ENCODE measurements around the gene CAMK1D. TPM values are rescaled to one million over a fixed set of nuclear protein-coding genes. Genes with fewer than 3 reads are reported as not detected.

CAMK1D gene
- total RNA-seq, 1 donor from 2014 or later, result 6.5 TPM

DNA sequence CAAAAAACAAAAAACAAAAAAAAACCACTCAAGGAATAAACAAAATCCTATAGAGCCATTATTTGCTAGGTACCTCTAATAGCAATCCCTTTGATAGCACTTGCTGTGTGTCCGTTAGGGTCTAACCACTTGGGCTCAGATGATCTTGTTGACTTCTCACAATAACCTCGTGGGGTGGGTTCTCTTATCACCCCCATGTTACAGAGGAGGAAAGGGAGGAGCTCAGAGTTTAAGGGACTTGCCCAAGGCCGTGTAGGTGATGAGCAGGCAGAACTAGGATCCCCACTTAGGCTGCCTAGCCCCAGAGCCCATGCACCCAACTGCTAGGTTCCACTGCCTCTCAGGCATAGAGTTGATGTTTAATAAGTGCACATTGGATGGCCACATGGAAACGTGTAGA, 131.1 kb downstream of the CAMK1D start:
- no peak for DNase-seq (ENCODE audit: low read depth, low spot score)
- Mint-ChIP-seq H3K27me3 (ENCODE audit: low read depth) (no peaks in the 10 kb centered on the region), H3K9me3 (peaks cover 3% of the 10 kb centered on the region), H3K4me3 (no peak overlapping the region), H3K4me1 (peaks cover 5% of the 10 kb centered on the region), H3K36me3 (ENCODE audit: low read depth) (peaks cover 2% of the 10 kb centered on the region), H3K27ac (ENCODE audit: unreplicated experiment) (no peak overlapping the region)
- TF ChIP-seq, protein P1, sequence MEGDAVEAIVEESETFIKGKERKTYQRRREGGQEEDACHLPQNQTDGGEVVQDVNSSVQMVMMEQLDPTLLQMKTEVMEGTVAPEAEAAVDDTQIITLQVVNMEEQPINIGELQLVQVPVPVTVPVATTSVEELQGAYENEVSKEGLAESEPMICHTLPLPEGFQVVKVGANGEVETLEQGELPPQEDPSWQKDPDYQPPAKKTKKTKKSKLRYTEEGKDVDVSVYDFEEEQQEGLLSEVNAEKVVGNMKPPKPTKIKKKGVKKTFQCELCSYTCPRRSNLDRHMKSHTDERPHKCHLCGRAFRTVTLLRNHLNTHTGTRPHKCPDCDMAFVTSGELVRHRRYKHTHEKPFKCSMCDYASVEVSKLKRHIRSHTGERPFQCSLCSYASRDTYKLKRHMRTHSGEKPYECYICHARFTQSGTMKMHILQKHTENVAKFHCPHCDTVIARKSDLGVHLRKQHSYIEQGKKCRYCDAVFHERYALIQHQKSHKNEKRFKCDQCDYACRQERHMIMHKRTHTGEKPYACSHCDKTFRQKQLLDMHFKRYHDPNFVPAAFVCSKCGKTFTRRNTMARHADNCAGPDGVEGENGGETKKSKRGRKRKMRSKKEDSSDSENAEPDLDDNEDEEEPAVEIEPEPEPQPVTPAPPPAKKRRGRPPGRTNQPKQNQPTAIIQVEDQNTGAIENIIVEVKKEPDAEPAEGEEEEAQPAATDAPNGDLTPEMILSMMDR (conservative IDR thresholded peaks at IDR 0.05), result no peak

DNA sequence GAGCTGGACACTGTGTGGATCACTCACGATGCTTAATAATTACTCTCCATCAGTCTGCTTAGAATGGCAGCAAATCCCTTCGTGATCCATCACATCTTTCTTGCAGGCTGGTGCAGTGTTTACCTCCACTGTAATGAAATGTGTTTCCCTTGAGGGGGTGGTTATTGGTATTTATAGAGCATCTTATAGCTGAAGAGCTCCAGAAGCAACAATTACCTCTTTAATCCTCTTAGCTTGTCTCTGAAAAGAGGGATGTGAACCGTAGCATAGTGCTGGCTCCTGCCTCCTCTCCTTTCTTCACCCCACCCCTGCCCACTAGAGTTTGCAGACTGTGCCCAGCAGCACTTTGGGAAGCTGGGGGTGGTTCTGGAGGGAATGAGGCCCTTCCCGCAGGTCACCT, 132.6 kb downstream of the CAMK1D start:
- Mint-ChIP-seq H3K36me3 (ENCODE audit: low read depth) (peaks cover 2% of the 10 kb centered on the region), H3K27me3 (ENCODE audit: low read depth) (no peaks in the 10 kb centered on the region), H3K27ac (ENCODE audit: unreplicated experiment) (no peak overlapping the region), H3K4me3 (no peak overlapping the region), H3K4me1 (peaks cover 5% of the 10 kb centered on the region), H3K9me3 (no peaks in the 10 kb centered on the region)
- TF ChIP-seq, protein P1 (conservative IDR thresholded peaks at IDR 0.05), result no peak
- no peak for DNase-seq (ENCODE audit: low read depth, low spot score)

DNA sequence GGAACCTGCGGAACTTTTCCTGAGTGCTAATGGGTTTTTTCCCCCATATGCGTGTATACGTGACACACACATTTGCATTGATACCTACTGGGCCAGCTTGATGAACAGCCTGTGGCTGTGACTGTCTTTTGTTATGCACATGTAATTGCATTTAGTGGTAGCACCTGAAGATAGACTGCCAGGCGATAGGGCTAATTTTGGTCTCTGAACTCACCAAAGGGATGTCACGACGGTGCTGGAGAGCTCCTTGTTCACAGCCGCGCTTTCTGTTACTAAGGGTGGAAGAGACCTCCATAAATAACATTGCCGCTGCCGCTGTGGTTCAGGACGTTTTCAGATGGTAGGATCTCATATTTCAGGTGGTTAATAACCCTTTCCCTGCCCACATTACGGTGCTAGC, 133.2 kb downstream of the CAMK1D start:
- Mint-ChIP-seq H3K4me1 (peaks cover 5% of the 10 kb centered on the region), H3K27ac (ENCODE audit: unreplicated experiment) (no peak overlapping the region), H3K9me3 (no peaks in the 10 kb centered on the region), H3K4me3 (no peak overlapping the region), H3K36me3 (ENCODE audit: low read depth) (peaks cover 2% of the 10 kb centered on the region), H3K27me3 (ENCODE audit: low read depth) (no peaks in the 10 kb centered on the region)
- TF ChIP-seq, protein P1 (conservative IDR thresholded peaks at IDR 0.05), result no peak
- no peak for DNase-seq (ENCODE audit: low read depth, low spot score)

DNA sequence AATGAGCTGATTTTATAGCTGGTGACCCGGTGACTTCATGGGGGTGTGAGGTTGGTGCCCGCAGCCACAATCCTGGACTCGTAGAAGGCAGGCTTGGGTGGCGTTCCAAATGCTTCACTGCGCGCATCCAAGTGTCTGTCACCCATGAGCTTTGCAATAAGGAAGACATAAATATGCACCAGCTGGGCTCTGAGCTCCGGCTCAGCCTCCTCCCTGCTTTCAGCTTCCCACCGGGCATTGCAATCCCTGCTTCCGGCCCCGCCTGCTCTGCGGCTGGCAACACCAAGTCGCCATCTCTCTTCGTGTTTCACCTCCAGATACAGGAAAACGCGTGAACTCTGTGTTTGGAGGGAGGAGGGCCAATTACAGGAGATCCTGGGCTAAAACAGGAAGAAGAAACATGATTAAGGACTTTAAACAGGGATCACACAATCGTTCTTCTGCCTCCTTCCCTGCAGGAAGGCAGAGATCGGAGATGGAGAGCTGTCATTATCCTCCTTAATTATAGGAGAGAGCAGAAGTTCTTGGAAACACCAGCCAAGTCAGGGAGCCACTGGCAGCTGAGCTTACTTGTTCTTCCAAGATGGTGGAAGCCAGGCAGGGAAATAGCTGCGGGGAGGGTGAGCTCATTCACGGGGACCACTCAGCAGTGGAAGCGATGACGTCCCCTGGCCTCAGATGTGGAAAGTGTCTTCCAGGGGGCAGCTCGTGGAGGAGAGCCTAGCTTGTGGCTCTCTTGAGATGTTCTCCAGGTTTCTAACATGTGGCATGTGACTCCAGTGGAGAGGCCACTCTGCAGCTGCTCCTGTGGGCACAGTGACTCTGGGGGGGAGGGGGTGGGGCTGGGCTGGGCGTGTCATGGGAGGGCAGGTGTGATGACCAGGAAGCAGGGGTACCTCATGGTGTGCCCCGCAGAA, 134.9 kb downstream of the CAMK1D start:
- H3K27me3 Mint-ChIP-seq (ENCODE audit: low read depth), result no peaks in the 10 kb centered on the region
- H3K27ac Mint-ChIP-seq (ENCODE audit: unreplicated experiment), result peak overlapping the region; percentile 50
- TF ChIP-seq, protein P1 (conservative IDR thresholded peaks at IDR 0.05), result no peak
- H3K4me1 Mint-ChIP-seq, result peaks cover 5% of the 10 kb centered on the region
- H3K9me3 Mint-ChIP-seq, result no peaks in the 10 kb centered on the region
- H3K36me3 Mint-ChIP-seq (ENCODE audit: low read depth), result peaks cover 2% of the 10 kb centered on the region
- H3K4me3 Mint-ChIP-seq, result no peak overlapping the region
- no peak for DNase-seq (ENCODE audit: low read depth, low spot score)

DNA sequence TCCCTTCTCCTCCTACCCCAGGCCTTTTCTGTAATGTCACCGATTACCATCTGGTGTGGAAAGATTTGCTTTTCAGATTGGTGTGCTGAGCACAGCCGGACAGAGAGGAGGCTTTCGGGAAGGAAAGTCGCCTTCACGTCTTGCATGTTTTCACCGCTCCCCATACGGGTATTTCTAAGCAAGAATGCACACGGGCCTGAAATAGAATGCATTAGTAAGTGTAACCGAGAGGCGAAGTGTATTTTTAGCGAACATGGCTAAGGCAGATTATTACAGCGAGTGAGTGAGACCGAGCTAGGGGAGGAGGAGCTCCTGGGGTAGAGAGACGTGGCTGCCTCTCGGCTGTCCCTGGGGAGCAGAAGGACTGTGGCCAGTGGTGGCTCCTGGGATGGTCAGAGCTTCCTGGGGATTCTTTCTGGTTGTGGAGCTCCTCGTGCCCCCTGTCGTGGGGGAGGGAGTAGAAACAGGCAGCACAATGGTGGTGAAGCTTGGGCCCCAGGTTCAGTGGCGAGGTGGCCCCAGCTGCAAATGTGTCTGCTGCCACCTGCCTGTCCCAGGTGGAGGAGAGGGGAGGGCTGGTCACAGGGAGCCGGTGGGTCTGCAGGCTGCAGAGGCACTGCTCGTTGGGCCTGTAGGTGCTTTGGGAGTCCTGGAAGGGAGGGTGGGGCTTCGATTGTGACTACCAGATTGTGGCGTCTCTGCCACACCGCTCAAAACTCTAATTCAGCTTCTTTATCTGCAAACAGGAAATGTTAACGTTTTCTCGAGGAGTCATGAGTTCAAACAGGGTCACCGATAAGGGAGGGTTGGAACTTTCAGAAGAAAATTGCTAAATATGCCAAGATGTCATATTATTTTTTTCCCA, 135.8 kb downstream of the CAMK1D start:
- peaks cover 5% of the 10 kb centered on the region for H3K4me1 Mint-ChIP-seq
- no peaks in the 10 kb centered on the region for H3K9me3 Mint-ChIP-seq
- H3K4me3 Mint-ChIP-seq, result no peak overlapping the region
- TF ChIP-seq, protein P1 (conservative IDR thresholded peaks at IDR 0.05), result no peak
- H3K36me3 Mint-ChIP-seq (ENCODE audit: low read depth), result peaks cover 2% of the 10 kb centered on the region
- no peaks in the 10 kb centered on the region for H3K27me3 Mint-ChIP-seq (ENCODE audit: low read depth)
- H3K27ac Mint-ChIP-seq (ENCODE audit: unreplicated experiment), result no peak overlapping the region
- no peak for DNase-seq (ENCODE audit: low read depth, low spot score)

All from neural crest cell (in vitro differentiated cells).